Astrocyte (in vitro differentiated cells and primary cell): Measurements from ENCODE around the gene IFNA7. TPM values are rescaled to one million over a fixed set of nuclear protein-coding genes. Genes with fewer than 3 reads are reported as not detected.
A peak's percentile ranks its signal among the peaks of the same experiment; 100 is the strongest.

Experiments used
- DNase-seq: peaks from one replicate; pipeline ENCODE4 v3.0.0-alpha.2; 2010; ENCODE audit warnings: low read depth
- FAIRE-seq: peaks from 2 replicates; lab custom pipeline; 2011; peaks lifted over from hg19 to GRCh38; lab: Jason Lieb, UNC
- H2AFZ ChIP-seq: 2 replicates; pipeline ENCODE4 v1.6.0; 2012; ENCODE audit warnings: low read depth, low read length, inconsistent platforms
- H3K27ac ChIP-seq: 2 replicates; pipeline ENCODE4 v1.5.1; 2011; ENCODE audit warnings: low read depth, low read length, inconsistent platforms
- H3K27me3 ChIP-seq: 2 replicates; pipeline ENCODE4 v1.6.0; 2011; ENCODE audit warnings: low read length, inconsistent platforms; ENCODE audit not compliant: insufficient read depth
- H3K36me3 ChIP-seq: 2 replicates; pipeline ENCODE4 v1.5.1; 2011; ENCODE audit warnings: low read length, inconsistent platforms; ENCODE audit not compliant: insufficient read depth
- H3K4me1 ChIP-seq: 2 replicates; pipeline ENCODE4 v1.5.1; 2011; ENCODE audit warnings: low read length, inconsistent platforms; ENCODE audit not compliant: insufficient read depth
- H3K4me2 ChIP-seq: 2 replicates; pipeline ENCODE4 v1.6.0; 2012; ENCODE audit warnings: low read length, inconsistent platforms
- H3K4me3 ChIP-seq: 2 replicates; pipeline ENCODE4 v1.5.1; 2011; ENCODE audit warnings: low read depth, mild to moderate bottlenecking, low read length, inconsistent platforms; ENCODE audit not compliant: insufficient read depth
- H3K79me2 ChIP-seq: 2 replicates; pipeline ENCODE4 v1.6.0; 2012; ENCODE audit warnings: mild to moderate bottlenecking, low read length, inconsistent platforms; ENCODE audit not compliant: insufficient read depth
- H3K9ac ChIP-seq: 2 replicates; pipeline ENCODE4 v1.6.0; 2012; ENCODE audit warnings: mild to moderate bottlenecking, low read length, inconsistent platforms
- H3K9me3 ChIP-seq: 2 replicates; pipeline ENCODE4 v1.5.1; 2012; ENCODE audit warnings: low read depth, mild to moderate bottlenecking, low read length, inconsistent platforms; ENCODE audit not compliant: insufficient read depth
- H4K20me1 ChIP-seq: 2 replicates; pipeline ENCODE4 v1.6.0; 2012; ENCODE audit warnings: low read length, inconsistent platforms; ENCODE audit not compliant: insufficient read depth
- H3K27ac Mint-ChIP-seq: one replicate; pipeline ENCODE4 v1.8.0; 2021; ENCODE audit warnings: mild to moderate bottlenecking, mixed read lengths; ENCODE audit not compliant: unreplicated experiment
- H3K27me3 Mint-ChIP-seq: one replicate; pipeline ENCODE4 v1.8.0; 2021; ENCODE audit warnings: low read depth, mixed read lengths; ENCODE audit not compliant: unreplicated experiment
- H3K36me3 Mint-ChIP-seq: one replicate; pipeline ENCODE4 v1.8.0; 2021; ENCODE audit warnings: low read depth, mixed read lengths; ENCODE audit not compliant: unreplicated experiment
- H3K4me1 Mint-ChIP-seq: one replicate; pipeline ENCODE4 v1.8.0; 2021; ENCODE audit warnings: low read depth, mixed read lengths; ENCODE audit not compliant: unreplicated experiment
- H3K4me3 Mint-ChIP-seq: one replicate; pipeline ENCODE4 v1.8.0; 2021; ENCODE audit warnings: mild to moderate bottlenecking, moderate library complexity, mixed read lengths; ENCODE audit not compliant: unreplicated experiment
- H3K9me3 Mint-ChIP-seq: one replicate; pipeline ENCODE4 v1.8.0; 2021; ENCODE audit warnings: mild to moderate bottlenecking, mixed read lengths; ENCODE audit not compliant: unreplicated experiment
- EZH2 ChIP-seq: IDR thresholded peaks from 2 replicates; pipeline ENCODE4 v1.6.1; 2012; ENCODE audit warnings: mild to moderate bottlenecking, low read length, inconsistent platforms; ENCODE audit not compliant: insufficient read depth
- total RNA-seq: library from RNA; stranded (reverse); gene quantifications from 2 replicates; pipeline ENCODE4 v1.2.1, GENCODE V29; 2021
- TF ChIP-seq, protein P1 (sequence below): IDR thresholded peaks from 2 replicates; pipeline ENCODE4 v1.5.1; 2011; ENCODE audit warnings: low read depth, mild to moderate bottlenecking, inconsistent platforms, low read length, moderate library complexity; ENCODE audit not compliant: insufficient read depth

IFNA7 gene
- total RNA-seq, 1 donor from 2014 or later, result not detected

DNA sequence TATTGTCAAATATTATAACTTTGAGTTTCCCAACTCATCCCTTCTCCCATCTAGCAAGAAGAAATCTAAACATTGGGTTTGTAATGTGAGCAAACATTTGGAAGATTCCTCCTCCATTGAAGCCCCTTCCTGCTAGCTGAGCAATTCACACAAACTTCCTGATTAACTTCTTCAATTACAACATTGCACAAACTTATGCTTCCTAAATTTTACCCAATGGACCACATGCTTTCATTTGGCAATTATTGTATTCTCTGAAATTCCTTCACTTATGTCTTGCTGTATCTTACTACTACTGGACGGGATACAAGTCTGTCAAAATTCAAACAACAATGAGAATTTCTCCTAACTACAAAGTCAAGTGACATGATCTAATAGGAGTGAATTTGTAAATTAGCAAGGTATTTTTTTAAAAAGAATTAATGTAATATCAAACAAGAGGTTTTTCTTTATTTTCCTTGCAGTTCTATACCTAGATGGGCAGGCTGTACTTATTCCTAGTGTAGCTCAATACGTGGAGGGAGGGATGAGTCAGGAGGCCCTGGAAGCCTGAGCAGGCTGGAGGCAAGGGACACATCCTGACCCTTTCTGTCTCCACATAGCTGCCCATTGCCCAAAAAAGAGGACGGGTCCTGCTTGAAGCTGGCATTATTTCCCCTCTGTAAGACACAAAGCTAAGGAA lies 48.5 kb downstream of the IFNA7 start:
- Histone ChIP-seq H3K4me2 (peak overlapping the region; percentile 52), H3K4me1 (no peaks in the 10 kb centered on the region), H3K27ac (no peak overlapping the region), H2AFZ (peak overlapping the region; percentile 67), H3K79me2 (no peaks in the 10 kb centered on the region), H3K9ac (no peak overlapping the region), H3K9me3 (no peaks in the 10 kb centered on the region), H4K20me1 (no peaks in the 10 kb centered on the region), H3K36me3 (no peaks in the 10 kb centered on the region), H3K4me3 (no peak overlapping the region), H3K27me3 (no peaks in the 10 kb centered on the region)
- TF ChIP-seq, protein P1, sequence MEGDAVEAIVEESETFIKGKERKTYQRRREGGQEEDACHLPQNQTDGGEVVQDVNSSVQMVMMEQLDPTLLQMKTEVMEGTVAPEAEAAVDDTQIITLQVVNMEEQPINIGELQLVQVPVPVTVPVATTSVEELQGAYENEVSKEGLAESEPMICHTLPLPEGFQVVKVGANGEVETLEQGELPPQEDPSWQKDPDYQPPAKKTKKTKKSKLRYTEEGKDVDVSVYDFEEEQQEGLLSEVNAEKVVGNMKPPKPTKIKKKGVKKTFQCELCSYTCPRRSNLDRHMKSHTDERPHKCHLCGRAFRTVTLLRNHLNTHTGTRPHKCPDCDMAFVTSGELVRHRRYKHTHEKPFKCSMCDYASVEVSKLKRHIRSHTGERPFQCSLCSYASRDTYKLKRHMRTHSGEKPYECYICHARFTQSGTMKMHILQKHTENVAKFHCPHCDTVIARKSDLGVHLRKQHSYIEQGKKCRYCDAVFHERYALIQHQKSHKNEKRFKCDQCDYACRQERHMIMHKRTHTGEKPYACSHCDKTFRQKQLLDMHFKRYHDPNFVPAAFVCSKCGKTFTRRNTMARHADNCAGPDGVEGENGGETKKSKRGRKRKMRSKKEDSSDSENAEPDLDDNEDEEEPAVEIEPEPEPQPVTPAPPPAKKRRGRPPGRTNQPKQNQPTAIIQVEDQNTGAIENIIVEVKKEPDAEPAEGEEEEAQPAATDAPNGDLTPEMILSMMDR, result no peak
- TF ChIP-seq EZH2, result no peak
- peaks cover 8% of the 10 kb centered on the region for H3K27me3 Mint-ChIP-seq
- no peaks in the 10 kb centered on the region for H3K36me3 Mint-ChIP-seq
- peak overlapping the region; percentile 88 for H3K27ac Mint-ChIP-seq
- H3K4me3 Mint-ChIP-seq, result no peak overlapping the region
- DNase-seq (peak; percentile 4), FAIRE-seq (no peak)
- no peaks in the 10 kb centered on the region for H3K9me3 Mint-ChIP-seq
- H3K4me1 Mint-ChIP-seq, result peaks cover 11% of the 10 kb centered on the region

Other genes starting within 250 kb of the IFNA7 start
- 1.9 and 2.1 TPM in 2 replicates for gene HACD4, start 170.6 kb downstream of the IFNA7 start, total RNA-seq
- gene IFNB1, start 124.3 kb downstream of the IFNA7 start, total RNA-seq, result 2.5 and 3.2 TPM in 2 replicates
- gene IFNW1, start 60.4 kb downstream of the IFNA7 start, total RNA-seq, result not detected in 2 replicates
- gene IFNA21, start 35.5 kb downstream of the IFNA7 start, total RNA-seq, result not detected in 2 replicates
- not detected in 2 replicates for gene IFNA4, start 14.6 kb downstream of the IFNA7 start, total RNA-seq
- gene IFNA10, start 4.9 kb upstream of the IFNA7 start, total RNA-seq, result not detected in 2 replicates
- not detected in 2 replicates for gene IFNA16, start 15.1 kb upstream of the IFNA7 start, total RNA-seq
- not detected in 2 replicates for gene IFNA17, start 26.0 kb upstream of the IFNA7 start, total RNA-seq
- not detected in 2 replicates for gene IFNA14, start 37.8 kb upstream of the IFNA7 start, total RNA-seq
- not detected in 2 replicates for gene IFNA5, start 103.1 kb upstream of the IFNA7 start, total RNA-seq
- 30.3 and 30.4 TPM in 2 replicates for gene KLHL9, start 133.2 kb upstream of the IFNA7 start, total RNA-seq
- not detected in 2 replicates for gene IFNA6, start 148.7 kb upstream of the IFNA7 start, total RNA-seq
- not detected in 2 replicates for gene IFNA13, start 165.9 kb upstream of the IFNA7 start, total RNA-seq
- gene IFNA2, start 183.2 kb upstream of the IFNA7 start, total RNA-seq, result not detected in 2 replicates
- gene IFNA8, start 206.9 kb upstream of the IFNA7 start, total RNA-seq, result not detected in 2 replicates
- gene IFNA1, start 238.2 kb upstream of the IFNA7 start, total RNA-seq, result not detected in 2 replicates